KOPT-K1 (cell line): ENCODE results near the gene RFC4.
"Not testable (repeated sequence)": the region's sequence is repeated elsewhere in the genome, so short reads cannot be mapped to it uniquely, and the experiment has no call there.

ENCODE experiments used
- H3K27ac ChIP-seq: fragments of 200-600 bp; sonication (generic); 2 replicates; pipeline ENCODE4 v1.5.1; 2016; ENCODE audit warnings: antibody characterized with exemption, mild to moderate bottlenecking, low read depth, low read length; ENCODE audit not compliant: poor library complexity, severe bottlenecking
- H3K36me3 ChIP-seq: fragments of 200-600 bp; sonication (generic); 2 replicates; pipeline ENCODE4 v1.5.1; 2017; ENCODE audit warnings: antibody characterized with exemption, mild to moderate bottlenecking, low read length, moderate library complexity; ENCODE audit not compliant: insufficient read depth
- H3K9me3 ChIP-seq: fragments of 200-600 bp; sonication (generic); 2 replicates; pipeline ENCODE4 v1.5.1; 2017; ENCODE audit warnings: antibody characterized with exemption, low read length, mild to moderate bottlenecking; ENCODE audit not compliant: insufficient read depth, poor library complexity, severe bottlenecking

RFC4 gene, protein sequence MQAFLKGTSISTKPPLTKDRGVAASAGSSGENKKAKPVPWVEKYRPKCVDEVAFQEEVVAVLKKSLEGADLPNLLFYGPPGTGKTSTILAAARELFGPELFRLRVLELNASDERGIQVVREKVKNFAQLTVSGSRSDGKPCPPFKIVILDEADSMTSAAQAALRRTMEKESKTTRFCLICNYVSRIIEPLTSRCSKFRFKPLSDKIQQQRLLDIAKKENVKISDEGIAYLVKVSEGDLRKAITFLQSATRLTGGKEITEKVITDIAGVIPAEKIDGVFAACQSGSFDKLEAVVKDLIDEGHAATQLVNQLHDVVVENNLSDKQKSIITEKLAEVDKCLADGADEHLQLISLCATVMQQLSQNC

DNA sequence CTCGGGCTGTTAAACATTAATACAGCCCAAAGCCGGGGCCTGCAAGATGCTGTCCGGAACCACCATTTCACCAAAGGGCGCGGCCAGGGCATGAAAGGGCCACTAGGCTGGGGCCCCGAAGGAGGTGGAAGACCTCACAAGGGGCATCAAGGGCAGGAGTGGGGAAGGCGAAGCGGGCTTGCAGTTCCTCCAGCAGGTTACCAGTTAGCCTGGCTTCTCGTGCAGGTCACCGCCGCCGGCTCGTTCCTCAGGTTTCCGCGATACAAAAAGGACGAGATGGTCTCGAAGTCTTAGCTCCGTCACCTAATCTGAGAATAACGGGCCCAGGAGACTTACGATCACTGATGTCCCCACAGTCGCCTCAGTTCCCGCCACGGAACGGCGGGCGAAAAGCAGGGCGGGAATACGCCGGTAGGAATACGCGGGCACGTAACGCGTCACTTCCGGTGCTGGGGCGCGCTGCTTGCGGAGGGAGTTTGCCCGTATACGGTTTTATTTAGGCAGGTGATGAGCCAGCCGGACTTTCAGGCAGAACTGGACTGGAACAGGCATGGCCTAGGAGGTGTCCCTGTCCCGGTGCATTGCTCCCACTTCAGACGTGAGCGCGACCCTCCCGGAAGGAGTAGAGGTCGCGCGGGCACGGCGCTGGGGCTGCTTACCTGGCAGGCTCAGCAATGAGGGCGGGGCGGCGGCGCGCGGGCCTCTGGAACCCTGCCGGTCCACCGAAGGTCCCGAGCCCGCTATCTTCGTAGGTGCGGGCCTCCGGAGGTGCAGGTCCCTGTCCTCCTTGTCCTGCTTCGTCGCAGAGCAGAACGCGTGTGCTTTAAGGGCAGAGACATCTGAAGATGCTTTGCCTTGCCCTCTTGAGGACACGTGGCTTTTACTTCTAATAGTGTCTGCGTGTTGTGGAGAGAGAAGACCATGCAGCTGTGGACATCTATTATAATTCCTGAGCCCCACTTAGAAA is at the start of gene RFC4:
TSS of gene RFC4 (minus strand) at position 394 of the 967 bp plus-strand sequence. CDS start 1,769 bp downstream, outside the sequence.
- no peaks in the 10 kb centered on the region for H3K9me3 ChIP-seq
- H3K36me3 ChIP-seq = peaks cover 36% of the 10 kb centered on the region
- H3K27ac ChIP-seq = peak within 1 kb of the TSS; percentile 95

GRCh38 chr3:186854954-186855353 is 48.7 kb upstream of the RFC4 start:
- Histone ChIP-seq H3K36me3 (no peaks in the 10 kb centered on the region), H3K27ac (no peak overlapping the region), H3K9me3 (peaks cover 8% of the 10 kb centered on the region)

DNA sequence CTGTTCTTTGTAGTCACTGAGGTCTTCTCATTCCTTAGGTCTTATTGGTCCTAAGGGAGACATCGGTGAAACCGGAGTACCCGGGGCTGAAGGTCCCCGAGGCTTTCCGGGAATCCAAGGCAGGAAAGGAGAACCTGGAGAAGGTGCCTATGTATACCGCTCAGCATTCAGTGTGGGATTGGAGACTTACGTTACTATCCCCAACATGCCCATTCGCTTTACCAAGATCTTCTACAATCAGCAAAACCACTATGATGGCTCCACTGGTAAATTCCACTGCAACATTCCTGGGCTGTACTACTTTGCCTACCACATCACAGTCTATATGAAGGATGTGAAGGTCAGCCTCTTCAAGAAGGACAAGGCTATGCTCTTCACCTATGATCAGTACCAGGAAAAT is 47.9 kb upstream of the RFC4 start:
- Histone ChIP-seq H3K27ac (no peak overlapping the region), H3K36me3 (no peaks in the 10 kb centered on the region), H3K9me3 (no peaks in the 10 kb centered on the region)

GRCh38 chr3:186852994-186853393 is 46.7 kb upstream of the RFC4 start:
- no peaks in the 10 kb centered on the region for H3K36me3 ChIP-seq
- H3K27ac ChIP-seq = no peak overlapping the region
- H3K9me3 ChIP-seq = no peaks in the 10 kb centered on the region

GRCh38 chr3:186851835-186852234 is 45.6 kb upstream of the RFC4 start:
- not testable (repeated sequence) for H3K27ac ChIP-seq, H3K36me3 ChIP-seq, H3K9me3 ChIP-seq

DNA sequence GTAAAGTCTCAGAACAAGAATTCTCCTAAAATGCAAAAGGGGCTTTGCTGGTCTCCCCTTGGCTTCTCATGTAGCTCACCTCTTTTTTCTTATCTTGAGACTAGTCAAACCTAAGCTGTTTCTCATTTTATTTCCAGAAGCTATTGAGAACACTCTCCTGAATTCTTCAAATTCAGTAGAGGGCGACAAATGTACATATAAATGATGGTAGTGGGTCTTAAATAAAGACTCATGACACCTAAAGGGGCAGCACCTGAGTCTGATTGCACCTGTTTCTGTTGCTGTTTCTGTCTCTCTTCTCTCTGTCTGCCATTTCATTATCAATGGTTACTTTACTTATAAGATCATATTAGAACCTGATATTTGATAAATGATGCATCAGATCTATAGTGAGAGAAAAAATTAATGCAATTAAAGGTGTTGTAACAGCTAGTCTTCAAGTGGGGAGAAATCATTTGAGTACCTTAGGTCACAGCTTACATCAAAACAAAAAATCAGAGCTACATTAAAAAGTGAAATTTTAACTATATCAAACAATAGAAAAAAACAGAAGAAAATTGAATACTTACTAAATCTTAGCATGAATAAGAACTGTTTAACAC is 43.2 kb upstream of the RFC4 start:
- H3K36me3 ChIP-seq = no peaks in the 10 kb centered on the region
- no peaks in the 10 kb centered on the region for H3K9me3 ChIP-seq

DNA sequence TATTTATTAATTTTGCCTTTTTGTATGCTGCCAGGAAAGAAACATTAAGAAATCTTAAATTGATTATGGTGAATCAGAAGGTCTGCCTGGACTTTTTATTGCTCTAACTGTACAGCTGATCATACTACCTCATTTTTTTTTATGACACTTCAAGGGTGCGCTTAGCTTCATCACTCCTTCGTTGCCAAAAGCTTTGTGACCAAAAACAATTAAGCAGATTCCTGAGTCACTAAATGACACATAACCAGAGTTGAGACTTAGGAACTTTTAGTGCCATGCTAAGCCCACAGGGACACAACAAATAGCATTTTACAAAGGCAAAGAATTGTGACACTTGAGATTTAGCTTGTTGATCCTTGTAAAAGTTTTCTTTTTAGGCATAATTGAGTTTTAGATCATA is 41.2 kb upstream of the RFC4 start:
- Histone ChIP-seq H3K9me3 (no peaks in the 10 kb centered on the region), H3K27ac (no peak overlapping the region)

More for the DNA sequence above, 43.2 kb upstream of the RFC4 start:
- no peak overlapping the region for H3K27ac ChIP-seq

DNA sequence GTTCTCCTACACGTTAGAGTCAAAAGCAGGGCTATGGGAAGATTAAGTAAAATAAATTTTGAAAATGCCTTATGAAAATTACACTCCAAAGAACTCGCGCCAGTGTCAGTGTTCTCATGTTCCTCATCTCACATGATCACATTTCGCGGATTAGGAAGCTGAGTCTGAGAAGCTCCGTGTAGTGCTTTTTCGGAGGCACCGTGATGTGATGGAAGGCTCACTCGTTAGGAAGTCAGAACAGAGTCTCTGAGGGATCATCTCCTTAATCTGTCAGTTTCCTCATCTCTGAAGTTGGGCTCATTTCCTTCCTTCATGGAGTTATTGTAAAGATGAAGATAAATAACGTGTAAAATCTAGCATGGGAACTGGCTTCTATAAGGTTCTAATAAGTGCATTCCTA is 39.5 kb upstream of the RFC4 start:
- Histone ChIP-seq H3K36me3 (no peaks in the 10 kb centered on the region), H3K9me3 (no peaks in the 10 kb centered on the region), H3K27ac (no peak overlapping the region)

More for the DNA sequence above, 41.2 kb upstream of the RFC4 start:
- no peaks in the 10 kb centered on the region for H3K36me3 ChIP-seq

DNA sequence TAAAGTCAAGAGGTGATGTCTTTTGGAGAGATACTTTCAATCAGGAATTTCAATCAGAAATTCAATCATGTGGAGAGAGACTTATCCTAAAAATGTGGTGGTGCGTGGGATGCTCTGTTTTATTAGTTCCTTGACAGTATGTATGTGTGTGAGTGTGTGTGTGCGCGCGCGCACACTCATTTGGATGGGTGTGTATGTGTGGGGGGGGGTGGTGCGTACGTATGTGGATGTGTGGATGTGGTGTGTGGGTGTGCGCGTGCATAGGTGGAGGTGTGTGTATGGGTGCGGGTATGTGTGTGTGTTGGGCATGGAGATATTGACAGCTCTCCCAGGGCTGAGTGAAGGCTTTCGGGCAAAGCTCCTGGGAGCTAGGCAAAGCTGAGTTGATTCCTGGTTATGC is 38.6 kb upstream of the RFC4 start:
- no peaks in the 10 kb centered on the region for H3K9me3 ChIP-seq
- H3K36me3 ChIP-seq = no peaks in the 10 kb centered on the region
- no peak overlapping the region for H3K27ac ChIP-seq

GRCh38 chr3:186843039-186843432 is 36.8 kb upstream of the RFC4 start:
- Histone ChIP-seq H3K36me3 (no peaks in the 10 kb centered on the region), H3K9me3 (no peaks in the 10 kb centered on the region), H3K27ac (no peak overlapping the region)

GRCh38 chr3:186842426-186843038 is 36.2 kb upstream of the RFC4 start, which contains the start of gene ADIPOQ:
ADIPOQ (plus strand) TSS chr3:186842710; CDS start chr3:186853059, 10,349 bp downstream.
- H3K9me3 ChIP-seq = no peaks in the 10 kb centered on the region
- no peak within 1 kb of the TSS for H3K27ac ChIP-seq
- no peaks in the 10 kb centered on the region for H3K36me3 ChIP-seq

DNA sequence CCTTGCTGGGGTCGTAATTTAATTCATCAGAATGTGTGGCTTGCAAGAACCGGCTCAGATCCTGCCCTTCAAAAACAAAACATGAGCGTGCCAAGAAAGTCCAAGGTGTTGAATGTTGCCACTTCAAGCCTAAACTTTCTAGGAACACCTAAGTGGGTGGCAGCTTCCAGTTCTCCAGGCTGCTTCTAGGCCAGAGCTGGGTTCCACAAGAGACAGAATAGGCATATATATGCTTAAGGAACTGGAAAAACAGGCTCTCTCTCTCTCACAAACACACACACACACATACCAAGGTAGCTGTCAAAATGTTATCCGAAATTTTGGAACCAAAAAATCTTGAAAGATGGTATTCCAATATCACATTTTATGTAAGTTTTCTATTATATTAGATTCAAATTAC is 35.3 kb upstream of the RFC4 start:
- no peaks in the 10 kb centered on the region for H3K36me3 ChIP-seq
- H3K9me3 ChIP-seq = no peaks in the 10 kb centered on the region
- H3K27ac ChIP-seq = no peak overlapping the region

DNA sequence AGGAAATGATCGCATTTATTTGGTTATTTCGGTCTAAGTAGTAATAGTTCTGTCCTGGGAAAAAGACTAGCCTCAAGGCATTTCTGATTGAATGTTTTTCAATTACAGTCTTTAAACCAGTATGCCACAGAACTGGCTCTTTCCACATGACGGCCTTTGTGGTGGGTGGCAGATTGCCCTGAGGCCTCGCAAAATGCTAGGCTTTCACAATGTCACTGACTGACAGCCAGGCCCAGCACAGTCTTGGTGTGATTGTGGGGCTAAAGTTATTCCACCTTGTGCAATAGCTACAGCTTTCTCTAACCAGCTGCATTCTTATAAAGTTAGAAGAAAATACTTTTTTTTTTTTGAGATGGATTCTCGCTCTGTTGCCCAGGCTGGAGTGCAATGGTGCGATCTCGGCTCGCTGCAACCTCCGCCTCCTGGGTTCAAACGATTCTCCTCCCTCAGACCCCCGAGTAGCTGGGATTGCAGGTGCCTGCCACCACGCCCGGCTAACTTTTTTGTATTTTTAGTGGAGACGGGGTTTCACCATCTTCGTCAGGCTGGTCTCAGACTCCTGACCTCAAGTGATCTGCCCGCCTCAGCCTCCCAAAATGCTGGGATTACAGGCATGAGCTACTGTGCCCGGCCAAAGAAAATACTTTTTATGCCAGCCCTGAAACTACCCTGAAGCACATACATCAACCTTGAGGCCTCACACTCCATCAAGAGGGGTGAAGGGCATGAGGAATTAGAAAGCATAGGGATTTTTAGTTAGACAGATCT is 33.8 kb upstream of the RFC4 start:
- no peaks in the 10 kb centered on the region for H3K9me3 ChIP-seq
- H3K36me3 ChIP-seq = no peaks in the 10 kb centered on the region
- H3K27ac ChIP-seq = no peak overlapping the region

DNA sequence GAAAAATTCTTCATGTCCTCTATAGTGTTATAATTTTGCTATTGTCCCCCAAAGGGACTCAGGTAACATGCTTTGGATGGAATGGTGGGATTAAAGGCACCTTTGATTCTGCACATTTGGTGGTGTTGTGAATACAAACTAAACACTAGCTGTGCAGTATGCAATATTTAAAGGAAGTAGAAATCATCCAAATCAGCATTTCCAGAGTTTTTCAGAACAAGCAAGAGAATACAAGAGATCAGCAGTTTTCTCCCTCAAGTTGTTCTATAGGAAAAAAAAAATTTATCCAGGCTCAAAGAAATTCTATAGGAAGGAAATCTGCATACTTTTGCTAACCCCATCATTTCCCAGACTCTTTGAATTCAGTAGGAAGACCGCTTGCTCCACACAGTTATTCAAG is 26.0 kb upstream of the RFC4 start:
- Histone ChIP-seq H3K9me3 (no peaks in the 10 kb centered on the region), H3K27ac (no peak overlapping the region), H3K36me3 (no peaks in the 10 kb centered on the region)
